Activated B cell treated with CpG ODN at 0.5 μM for 24 hours (primary cell): ENCODE data around the gene FGF11. TPM values are rescaled to one million over a fixed set of nuclear protein-coding genes. Genes with fewer than 3 reads are reported as not detected.

Source experiments
- ATAC-seq: fragments of 200-7000 bp; cut with Tn5 transposase; one replicate; pipeline ENCODE4 v1.10.0; 2021; ENCODE audit warnings: low read depth, mild to moderate bottlenecking, moderate library complexity
- CTCF ChIA-PET: fragments of 350-600 bp; sonication (Branson Sonifier 250); formaldehyde crosslinking; loops from one replicate; lab custom pipeline; 2021; ENCODE audit warnings: antibody characterized with exemption; lab: Charles Lee
- POLR2A ChIA-PET: fragments of 350-600 bp; sonication (Branson Sonifier 250); formaldehyde crosslinking; loops from one replicate; lab custom pipeline; 2021; ENCODE audit warnings: antibody characterized with exemption; lab: Charles Lee
- DNase-seq: peaks from one replicate; pipeline ENCODE4 v3.0.0; 2022
- H3K27ac Mint-ChIP-seq: one replicate; pipeline ENCODE4 v1.8.0; 2020; ENCODE audit warnings: mixed read lengths
- H3K27me3 Mint-ChIP-seq: one replicate; pipeline ENCODE4 v1.8.0; 2021; ENCODE audit warnings: mixed read lengths
- H3K36me3 Mint-ChIP-seq: one replicate; pipeline ENCODE4 v1.8.0; 2021; ENCODE audit warnings: low read depth, mixed read lengths
- H3K4me1 Mint-ChIP-seq: one replicate; pipeline ENCODE4 v1.8.0; 2021; ENCODE audit warnings: mixed read lengths
- H3K4me3 Mint-ChIP-seq: one replicate; pipeline ENCODE4 v1.8.0; 2020; ENCODE audit warnings: mild to moderate bottlenecking, mixed read lengths
- H3K9me3 Mint-ChIP-seq: one replicate; pipeline ENCODE4 v1.8.0; 2020; ENCODE audit warnings: mixed read lengths
- CTCF ChIP-seq: fragments of 200-600 bp; IDR thresholded peaks from one replicate; pipeline ENCODE4 v1.8.0; 2022; ENCODE audit warnings: antibody characterized with exemption, mild to moderate bottlenecking
- intact Hi-C: fragments of 100-400 bp; cut with micrococcal nuclease; formaldehyde crosslinking; loops from one replicate; pipeline ENCODE4 v1.15.1; 2024
- total RNA-seq: library from RNA; stranded (reverse); gene quantifications from 2 replicates; pipeline ENCODE4 v1.2.3, GENCODE V29; 2022

FGF11 gene
- total RNA-seq, 1 donor from 2014 or later: 2.8 TPM

- CTCF ChIA-PET: no interaction called here
- Mint-ChIP-seq H3K36me3 (no peaks in the 10 kb centered on the region), H3K27ac (no peak overlapping the region), H3K4me1 (no peaks in the 10 kb centered on the region), H3K9me3 (no peaks in the 10 kb centered on the region), H3K4me3 (no peak overlapping the region), H3K27me3 (peaks cover 9% of the 10 kb centered on the region)
- ATAC-seq: no peak
- intact Hi-C loops: no loop called here
- no peak for DNase-seq
- POLR2A ChIA-PET: interaction anchor here (1.2 kb wide), 1 partner anchor 30 kb away, joined by 3 read pairs; no protein-coding TSS in a partner anchor
- TF ChIP-seq CTCF: no peak
These were observed 25.8 kb upstream of the FGF11 start for GRCh38 chr17:7413346-7413985.

DNA sequence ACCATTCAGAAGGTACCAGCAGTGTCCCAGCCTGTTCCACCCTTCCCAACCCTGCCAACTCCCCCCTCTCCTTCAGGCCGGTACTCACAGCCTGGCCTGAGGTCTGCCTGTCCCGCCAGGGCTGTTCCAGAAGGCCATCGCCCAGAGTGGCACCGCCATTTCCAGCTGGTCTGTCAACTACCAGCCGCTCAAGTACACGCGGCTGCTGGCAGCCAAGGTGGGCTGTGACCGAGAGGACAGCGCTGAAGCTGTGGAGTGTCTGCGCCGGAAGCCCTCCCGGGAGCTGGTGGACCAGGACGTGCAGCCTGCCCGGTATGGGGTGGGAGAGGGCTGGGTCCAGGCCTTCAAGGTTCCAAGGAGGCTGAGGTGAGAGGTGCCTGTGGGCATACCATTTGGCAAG lies 24.5 kb upstream of the FGF11 start:
- Mint-ChIP-seq H3K9me3 (no peaks in the 10 kb centered on the region), H3K36me3 (no peaks in the 10 kb centered on the region), H3K27me3 (peaks cover 5% of the 10 kb centered on the region), H3K4me3 (no peak overlapping the region), H3K4me1 (no peaks in the 10 kb centered on the region), H3K27ac (no peak overlapping the region)
- intact Hi-C loops: no loop called here
- ATAC-seq: no peak
- POLR2A ChIA-PET: interaction anchor here (0.6 kb wide), 1 partner anchor 40 kb away, joined by 10 read pairs; no protein-coding TSS in a partner anchor
- DNase-seq: no peak
- CTCF ChIA-PET: no interaction called here
- TF ChIP-seq CTCF: no peak

- intact Hi-C loops: no loop called here
- CTCF ChIA-PET: no interaction called here
- TF ChIP-seq CTCF: no peak
- Mint-ChIP-seq H3K27me3 (peaks cover 3% of the 10 kb centered on the region), H3K4me3 (no peak overlapping the region), H3K36me3 (no peaks in the 10 kb centered on the region), H3K4me1 (no peaks in the 10 kb centered on the region), H3K27ac (no peak overlapping the region), H3K9me3 (no peaks in the 10 kb centered on the region)
- DNase-seq (no peak), ATAC-seq (no peak)
- POLR2A ChIA-PET: no interaction called here
These were observed 23.5 kb upstream of the FGF11 start for GRCh38 chr17:7415784-7416183.

DNA sequence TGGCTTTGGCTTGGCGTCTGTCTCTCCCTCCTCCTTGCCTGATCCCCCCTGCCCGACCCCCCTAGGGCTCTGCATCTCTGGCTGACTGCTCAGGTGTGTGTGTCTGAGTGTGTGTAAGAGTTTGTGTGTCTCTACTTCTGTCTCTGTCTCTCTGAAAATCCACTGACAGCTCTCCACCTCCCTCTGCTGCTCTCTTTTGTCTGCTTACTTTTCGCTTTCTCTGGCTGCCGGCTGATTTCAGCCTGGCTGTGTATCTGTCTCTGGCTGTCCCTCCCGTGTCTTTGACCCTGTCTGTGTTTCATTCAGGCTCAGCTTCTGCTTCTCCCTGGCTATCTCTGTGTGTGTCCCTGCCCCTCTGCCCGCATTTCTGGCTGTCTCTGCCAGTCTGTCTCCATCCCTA lies 23.0 kb upstream of the FGF11 start:
- DNase-seq (no peak), ATAC-seq (no peak)
- Mint-ChIP-seq H3K27me3 (peaks cover 3% of the 10 kb centered on the region), H3K4me3 (no peak overlapping the region), H3K4me1 (no peaks in the 10 kb centered on the region), H3K9me3 (no peaks in the 10 kb centered on the region), H3K27ac (no peak overlapping the region), H3K36me3 (no peaks in the 10 kb centered on the region)
- TF ChIP-seq CTCF: no peak
- ChIA-PET POLR2A (interaction anchor here (0.5 kb wide), 1 partner anchor 450 kb away, joined by 4 read pairs; no protein-coding TSS in a partner anchor), CTCF (no interaction called here)
- intact Hi-C loops: no loop called here

- ChIA-PET CTCF (no interaction called here), POLR2A (interaction anchor here (0.5 kb wide), 1 partner anchor 449 kb away, joined by 4 read pairs; no protein-coding TSS in a partner anchor)
- DNase-seq (no peak), ATAC-seq (no peak)
- Mint-ChIP-seq H3K36me3 (no peaks in the 10 kb centered on the region), H3K4me1 (no peaks in the 10 kb centered on the region), H3K9me3 (no peaks in the 10 kb centered on the region), H3K27me3 (peaks cover 3% of the 10 kb centered on the region), H3K4me3 (no peak overlapping the region), H3K27ac (no peak overlapping the region)
- TF ChIP-seq CTCF: no peak
- intact Hi-C loops: no loop called here
These were observed 22.2 kb upstream of the FGF11 start for GRCh38 chr17:7417056-7417655.
